OCI-LY7 (cell line): Measurements from ENCODE around the gene PIK3C2A. TPM values are rescaled to one million over a fixed set of nuclear protein-coding genes. Genes with fewer than 3 reads are reported as not detected.

ENCODE experiments used
- BruUV-seq: library from RNA; stranded (reverse); fragments of 400-500 nt; replicated peaks from 2 replicates; lab custom pipeline; 2021; lab: Mats Ljungman, UMichigan
- CTCF ChIA-PET: fragments of 300-600 bp; sonication (Branson Sonifier 250); formaldehyde crosslinking; loops from one replicate; lab custom pipeline; 2022; ENCODE audit warnings: antibody characterized with exemption; ENCODE audit not compliant: unreplicated experiment; lab: Charles Lee
- POLR2A ChIA-PET: fragments of 300-600 bp; sonication (Branson Sonifier 250); formaldehyde crosslinking; loops from one replicate; lab custom pipeline; 2022; ENCODE audit warnings: antibody characterized with exemption; lab: Charles Lee
- DNase-seq: peaks from one replicate; pipeline ENCODE4 v3.0.0-alpha.2; 2015; ENCODE audit warnings: low spot score
- H2AFZ ChIP-seq: fragments of 200-600 bp; sonication (generic), shearing (Covaris generic); 2 replicates; pipeline ENCODE4 v1.6.1; 2014; ENCODE audit warnings: mild to moderate bottlenecking, antibody characterized with exemption, low read length, moderate library complexity
- H3K27ac ChIP-seq: fragments of 200-600 bp; sonication (generic); 2 replicates; pipeline ENCODE4 v1.5.1; 2014; ENCODE audit warnings: mixed run types, low read depth, mild to moderate bottlenecking, moderate library complexity, low read length, inconsistent platforms; ENCODE audit not compliant: poor library complexity, severe bottlenecking
- H3K36me3 ChIP-seq: fragments of 200-600 bp; sonication (generic); 2 replicates; pipeline ENCODE4 v1.6.1; 2014; ENCODE audit warnings: mild to moderate bottlenecking, antibody characterized with exemption, low read length, moderate library complexity, mixed read lengths; ENCODE audit not compliant: insufficient read depth
- H3K4me1 ChIP-seq: fragments of 200-600 bp; sonication (generic); 2 replicates; pipeline ENCODE4 v1.5.1; 2014; ENCODE audit warnings: mild to moderate bottlenecking, low read length; ENCODE audit not compliant: insufficient read depth, poor library complexity, severe bottlenecking
- H3K4me2 ChIP-seq: fragments of 200-600 bp; sonication (generic); 2 replicates; pipeline ENCODE4 v1.6.1; 2014; ENCODE audit warnings: mild to moderate bottlenecking, low read length
- H3K4me3 ChIP-seq: fragments of 200-600 bp; sonication (generic); 2 replicates; pipeline ENCODE4 v1.5.1; 2014; ENCODE audit warnings: mild to moderate bottlenecking, low read depth, low read length; ENCODE audit not compliant: poor library complexity, severe bottlenecking
- H3K79me2 ChIP-seq: fragments of 200-600 bp; sonication (generic); 2 replicates; pipeline ENCODE4 v1.6.1; 2016; ENCODE audit warnings: low read depth, mild to moderate bottlenecking, low read length, moderate library complexity, mixed read lengths; ENCODE audit not compliant: insufficient read depth
- H3K9me2 ChIP-seq: fragments of 200-600 bp; sonication (generic); 2 replicates; pipeline ENCODE4 v1.6.1; 2016; ENCODE audit warnings: mild to moderate bottlenecking, low read length, mixed read lengths; ENCODE audit not compliant: insufficient read depth
- H3K9me3 ChIP-seq: fragments of 200-600 bp; sonication (generic); 2 replicates; pipeline ENCODE4 v1.6.1; 2014; ENCODE audit warnings: mild to moderate bottlenecking, mixed run types, low read length, mixed read lengths
- H4K20me1 ChIP-seq: fragments of 200-600 bp; sonication (generic); 2 replicates; pipeline ENCODE4 v1.6.1; 2014; ENCODE audit warnings: mild to moderate bottlenecking, antibody characterized with exemption, low read length, moderate library complexity, mixed read lengths; ENCODE audit not compliant: insufficient read depth
- CTCF ChIP-seq: fragments of 200-600 bp; sonication (generic); conservative IDR thresholded peaks from 2 replicates; pipeline ENCODE4 v1.5.1; 2014; ENCODE audit warnings: mild to moderate bottlenecking, antibody characterized with exemption, low read length, moderate library complexity, mixed read lengths
- EZH2phosphoT487 ChIP-seq: fragments of 200-600 bp; sonication (generic); IDR thresholded peaks from 2 replicates; pipeline ENCODE4 v1.6.1; 2018; ENCODE audit warnings: low read depth, borderline replicate concordance, mild to moderate bottlenecking, mixed run types, antibody characterized with exemption, low read length, moderate library complexity, mixed read lengths
- intact Hi-C: fragments of 100-400 bp; cut with micrococcal nuclease; formaldehyde crosslinking; loops from one replicate; pipeline ENCODE4 v1.10.0; 2022; ENCODE audit not compliant: unreplicated experiment
- total RNA-seq, 2 experiments: library from RNA; depleted of rRNA in 1 of 2; stranded (reverse); fragments of >200 nt in 1 of 2; shearing (Covaris generic) in 1 of 2; gene quantifications; 2 replicates each; pipeline ENCODE4 v1.2.3, GENCODE V29; 2014 to 2022

PIK3C2A gene
- total RNA-seq, 2 experiments from 2014 or later: 17.4 to 41.8 TPM

- Histone ChIP-seq H3K4me2 (no peak overlapping the region), H3K36me3 (no peaks in the 10 kb centered on the region), H3K9me3 (no peaks in the 10 kb centered on the region), H3K4me1 (no peaks in the 10 kb centered on the region), H4K20me1 (no peaks in the 10 kb centered on the region), H2AFZ (no peak overlapping the region), H3K9me2 (no peaks in the 10 kb centered on the region), H3K27ac (no peak overlapping the region), H3K4me3 (no peak overlapping the region), H3K79me2 (no peaks in the 10 kb centered on the region)
- TF ChIP-seq EZH2phosphoT487 (no peak), CTCF (no peak)
- ChIA-PET CTCF (interaction anchor here (0.8 kb wide), 1 partner anchor 10 kb away, joined by 3 read pairs; no protein-coding TSS in a partner anchor), POLR2A (interaction anchor here (0.6 to 2.8 kb wide), 8 partner anchors 10 to 298 kb away, joined by 3 to 12 read pairs (median 5); partner anchors contain the start of gene PIK3C2A)
- DNase-seq: no peak
- no TSS peak for BruUV-seq
- intact Hi-C loops: no loop called here
Observed at GRCh38 chr11:17221968-17222367, 14.2 kb upstream of the PIK3C2A start.

- Histone ChIP-seq H3K79me2 (no peaks in the 10 kb centered on the region), H3K36me3 (no peaks in the 10 kb centered on the region), H3K27ac (no peak overlapping the region), H3K4me1 (no peaks in the 10 kb centered on the region), H3K9me3 (peaks cover 5% of the 10 kb centered on the region; the same call in 1 of the 2 replicates), H3K9me2 (no peaks in the 10 kb centered on the region), H2AFZ (no peak overlapping the region), H3K4me2 (no peak overlapping the region), H4K20me1 (no peaks in the 10 kb centered on the region), H3K4me3 (no peak overlapping the region)
- intact Hi-C loops: no loop called here
- ChIA-PET CTCF (no interaction called here), POLR2A (interaction anchor here (0.9 to 2.0 kb wide), 3 partner anchors 12 to 135 kb away, joined by 3 to 5 read pairs (median 3); no protein-coding TSS in a partner anchor)
- DNase-seq: no peak
- TF ChIP-seq CTCF (no peak), EZH2phosphoT487 (no peak)
- BruUV-seq: no TSS peak
Observed at GRCh38 chr11:17219016-17219415, 11.2 kb upstream of the PIK3C2A start.

- POLR2A ChIA-PET: interaction anchor here (0.9 to 2.0 kb wide), 2 partner anchors 12 to 136 kb away, joined by 3 to 5 read pairs; no protein-coding TSS in a partner anchor
- no TSS peak for BruUV-seq
- Histone ChIP-seq H3K9me3 (peaks cover 5% of the 10 kb centered on the region; the same call in 1 of the 2 replicates), H3K9me2 (no peaks in the 10 kb centered on the region), H4K20me1 (no peaks in the 10 kb centered on the region), H3K4me2 (no peak overlapping the region), H3K79me2 (no peaks in the 10 kb centered on the region), H2AFZ (no peak overlapping the region), H3K27ac (no peak overlapping the region), H3K36me3 (no peaks in the 10 kb centered on the region), H3K4me1 (no peaks in the 10 kb centered on the region), H3K4me3 (no peak overlapping the region)
- DNase-seq: no peak
- intact Hi-C loops: no loop called here
- CTCF ChIA-PET: interaction anchor here (0.6 kb wide), 1 partner anchor 208 kb away, joined by 5 read pairs; no protein-coding TSS in a partner anchor
- no peak for TF ChIP-seq CTCF
- no peak for TF ChIP-seq EZH2phosphoT487
Observed at GRCh38 chr11:17218403-17218802, 10.6 kb upstream of the PIK3C2A start.
